Measurements from ENCODE around the gene CHD8. TPM values are rescaled to one million over a fixed set of nuclear protein-coding genes. Genes with fewer than 3 reads are reported as not detected.

The CHD8 gene
- total and polyA plus RNA-seq, 2 donors (not counting 3 experiments of a cell fraction or from before 2014, with no cell fraction given) = 52.3 to 94.3 TPM

GRCh38 chr14:21382095-21382494 is 73.8 kb downstream of the CHD8 start:
- H4K20me1 ChIP-seq (replicated peaks; ENCODE audit: control insufficient read depth, extremely low read depth, insufficient read depth, low read length) = no peaks in the 10 kb centered on the region
- no peak overlapping the region for H3K27ac ChIP-seq (ENCODE audit: insufficient read depth, low read depth, low read length)
- POLR2A ChIA-PET = no interaction called here
- peaks cover 4 to 9% of the 10 kb centered on the region in 2 experiments for H3K36me3 ChIP-seq (ENCODE audit: control insufficient read depth in 2 of 2, extremely low read depth in 1 of 2, insufficient read depth in 2 of 2, low read length in 2 of 2)
- no peak overlapping the region for H2AFZ ChIP-seq (ENCODE audit: low read depth, low read length)
- BruUV-seq (replicated peaks) = no TSS peak
- CTCF ChIA-PET = interaction anchor here (0.7 kb wide), 1 partner anchor 367 kb away, joined by 3 read pairs; no protein-coding TSS in a partner anchor
- intact Hi-C loops (cut with micrococcal nuclease) = no loop called here
- H3K4me3 ChIP-seq (replicated peaks in 1 of 3; ENCODE audit: insufficient read depth in 1 of 3, low read depth in 1 of 3, low read length in 3 of 3) = peak overlapping the region in 1 of 3 experiments; percentile 68
- peaks cover 66% of the 10 kb centered on the region for H3K79me2 ChIP-seq (ENCODE audit: control insufficient read depth, insufficient read depth, low read length)
- H3K4me2 ChIP-seq (ENCODE audit: insufficient read depth, low read length) = peak overlapping the region; percentile 81
- DNase-seq (ENCODE audit: low read depth, low spot score) (no peak), FAIRE-seq (no peak)
- dilution Hi-C loops (cut with MboI; ENCODE audit: extremely low pct_ligation_motif_present, low sequenced_read_pairs) = no loop called here
- TF ChIP-seq JUN (IDR thresholded peaks at IDR 0.05; ENCODE audit: borderline replicate concordance, insufficient read depth, insufficient read length, low read depth) = peak; percentile 21
- no peak for TF ChIP-seq CTCF (IDR thresholded peaks at IDR 0.05; ENCODE audit: extremely low read depth in 1 of 2, insufficient read depth in 1 of 2, low read depth in 1 of 2, low read length in 2 of 2)
- no peak for TF ChIP-seq POLR2A (IDR thresholded peaks at IDR 0.05; ENCODE audit: low read depth, low read length)
- TF ChIP-seq MYC (IDR thresholded peaks at IDR 0.05; ENCODE audit: low read depth, low read length) = no peak
- no peaks in the 10 kb centered on the region for H3K9me1 ChIP-seq (replicated peaks; ENCODE audit: control insufficient read depth, extremely low read depth, insufficient read depth, low read length)
- H3K9ac ChIP-seq (replicated peaks; ENCODE audit: extremely low read depth, insufficient read depth, low read length) = peak overlapping the region; percentile 97
- peaks cover 29% of the 10 kb centered on the region for H3K4me1 ChIP-seq (ENCODE audit: control insufficient read depth, extremely low read depth, insufficient read depth, low read length)
- H3K27me3 ChIP-seq (ENCODE audit: control insufficient read depth in 2 of 2, insufficient read depth in 2 of 2, low read length in 2 of 2) = no peaks in the 10 kb centered on the region
- no peaks in the 10 kb centered on the region for H3K9me3 ChIP-seq (replicated peaks; ENCODE audit: control insufficient read depth, insufficient read depth, low read length)

GRCh38 chr14:21379338-21379737 is 76.6 kb downstream of the CHD8 start:
- Histone ChIP-seq H3K36me3 (ENCODE audit: control insufficient read depth in 2 of 2, extremely low read depth in 1 of 2, insufficient read depth in 2 of 2, low read length in 2 of 2) (no peaks in the 10 kb centered on the region), H3K27me3 (ENCODE audit: control insufficient read depth in 2 of 2, insufficient read depth in 2 of 2, low read length in 2 of 2) (no peaks in the 10 kb centered on the region), H3K79me2 (ENCODE audit: control insufficient read depth, insufficient read depth, low read length) (peaks cover 92% of the 10 kb centered on the region), H3K4me1 (ENCODE audit: control insufficient read depth, extremely low read depth, insufficient read depth, low read length) (peaks cover 25% of the 10 kb centered on the region), H3K9me3 (replicated peaks; ENCODE audit: control insufficient read depth, insufficient read depth, low read length) (no peaks in the 10 kb centered on the region), H3K27ac (ENCODE audit: insufficient read depth, low read depth, low read length) (no peak overlapping the region), H3K9ac (replicated peaks; ENCODE audit: extremely low read depth, insufficient read depth, low read length) (no peak overlapping the region), H4K20me1 (replicated peaks; ENCODE audit: control insufficient read depth, extremely low read depth, insufficient read depth, low read length) (no peaks in the 10 kb centered on the region), H3K4me3 (replicated peaks in 1 of 3; ENCODE audit: insufficient read depth in 1 of 3, low read depth in 1 of 3, low read length in 3 of 3) (no peak overlapping the region), H3K9me1 (replicated peaks; ENCODE audit: control insufficient read depth, extremely low read depth, insufficient read depth, low read length) (no peaks in the 10 kb centered on the region), H2AFZ (ENCODE audit: low read depth, low read length) (no peak overlapping the region), H3K4me2 (ENCODE audit: insufficient read depth, low read length) (no peak overlapping the region)
- ChIA-PET POLR2A (no interaction called here), CTCF (interaction anchor here (0.6 kb wide), 1 partner anchor 64 kb away, joined by 3 read pairs; no protein-coding TSS in a partner anchor)
- no TSS peak for BruUV-seq (replicated peaks)
- FAIRE-seq (no peak), DNase-seq (ENCODE audit: low read depth, low spot score) (no peak)
- dilution Hi-C loops (cut with MboI; ENCODE audit: extremely low pct_ligation_motif_present, low sequenced_read_pairs) = no loop called here
- intact Hi-C loops (cut with micrococcal nuclease) = no loop called here
- no peak for TF ChIP-seq CTCF (IDR thresholded peaks at IDR 0.05; ENCODE audit: extremely low read depth in 1 of 2, insufficient read depth in 1 of 2, low read depth in 1 of 2, low read length in 2 of 2)
- TF ChIP-seq JUN (IDR thresholded peaks at IDR 0.05; ENCODE audit: borderline replicate concordance, insufficient read depth, insufficient read length, low read depth) = no peak
- no peak for TF ChIP-seq GATA2 (IDR thresholded peaks at IDR 0.05; ENCODE audit: insufficient read depth, insufficient read length, low read depth, low read length)
- TF ChIP-seq EZH2 (IDR thresholded peaks at IDR 0.05; ENCODE audit: borderline replicate concordance, low read depth, low read length, severe bottlenecking) = no peak
- TF ChIP-seq FOS (IDR thresholded peaks at IDR 0.05; ENCODE audit: borderline replicate concordance, insufficient read depth, low read length) = no peak
- no peak for TF ChIP-seq MAX (IDR thresholded peaks at IDR 0.05; ENCODE audit: insufficient read depth, insufficient read length)
- no peak for TF ChIP-seq POLR2AphosphoS5 (IDR thresholded peaks at IDR 0.05; ENCODE audit: insufficient read depth, low read depth, low read length)
- no peak for TF ChIP-seq POLR2A (IDR thresholded peaks at IDR 0.05; ENCODE audit: low read depth, low read length)
- no peak for TF ChIP-seq MYC (IDR thresholded peaks at IDR 0.05; ENCODE audit: low read depth, low read length)

All from endothelial cell of umbilical vein (primary cell).